ENCODE results near the gene TMEM131L. TPM values are rescaled to one million over a fixed set of nuclear protein-coding genes. Genes with fewer than 3 reads are reported as not detected.
"Not testable (repeated sequence)": the region's sequence is repeated elsewhere in the genome, so short reads cannot be mapped to it uniquely, and the experiment has no call there.

The TMEM131L gene
- total RNA-seq, 1 experiment from 2014 or later: 9.7 TPM

DNA sequence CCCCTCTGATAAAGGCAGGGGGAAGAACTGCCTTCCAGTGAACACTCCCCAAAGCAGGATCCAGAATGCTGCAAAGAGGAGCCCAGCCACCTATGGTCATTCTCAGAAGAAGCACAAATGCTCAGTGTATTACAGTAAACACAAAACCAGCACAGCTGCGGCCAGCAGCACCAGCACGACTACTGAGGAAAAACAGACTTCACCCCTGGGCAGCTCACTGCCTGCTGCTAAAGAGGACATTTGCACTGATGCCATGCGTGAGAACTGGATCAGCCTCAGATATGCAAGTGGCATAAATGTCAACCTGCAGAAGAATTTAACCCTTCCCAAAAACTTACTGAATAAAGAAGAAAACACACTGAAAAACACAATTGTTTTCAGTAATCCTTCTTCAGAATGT is 137.7 kb downstream of the TMEM131L start:
- no peak for DNase-seq (ENCODE audit: extremely low read depth, low read depth)

DNA sequence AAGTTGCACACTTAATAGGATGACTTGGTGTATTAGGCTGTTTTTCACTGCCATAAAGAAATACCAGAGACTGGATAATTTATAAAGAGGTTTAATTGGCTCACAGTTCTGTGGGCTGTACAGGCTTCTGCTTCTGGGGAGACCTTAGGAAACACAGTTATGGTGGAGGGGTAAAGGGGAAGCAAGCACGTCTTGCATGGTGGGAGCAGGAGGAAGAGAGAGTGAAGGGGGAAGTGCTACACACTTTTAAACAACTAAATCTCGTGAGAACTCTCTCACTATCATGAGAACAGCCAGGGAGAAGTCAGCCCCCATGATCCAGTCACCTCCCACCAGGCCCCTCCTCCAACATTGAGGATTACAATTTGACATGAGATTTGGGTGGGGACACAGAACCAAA is 142.9 kb downstream of the TMEM131L start:
- DNase-seq (ENCODE audit: extremely low read depth, low read depth): not testable (repeated sequence)

DNA sequence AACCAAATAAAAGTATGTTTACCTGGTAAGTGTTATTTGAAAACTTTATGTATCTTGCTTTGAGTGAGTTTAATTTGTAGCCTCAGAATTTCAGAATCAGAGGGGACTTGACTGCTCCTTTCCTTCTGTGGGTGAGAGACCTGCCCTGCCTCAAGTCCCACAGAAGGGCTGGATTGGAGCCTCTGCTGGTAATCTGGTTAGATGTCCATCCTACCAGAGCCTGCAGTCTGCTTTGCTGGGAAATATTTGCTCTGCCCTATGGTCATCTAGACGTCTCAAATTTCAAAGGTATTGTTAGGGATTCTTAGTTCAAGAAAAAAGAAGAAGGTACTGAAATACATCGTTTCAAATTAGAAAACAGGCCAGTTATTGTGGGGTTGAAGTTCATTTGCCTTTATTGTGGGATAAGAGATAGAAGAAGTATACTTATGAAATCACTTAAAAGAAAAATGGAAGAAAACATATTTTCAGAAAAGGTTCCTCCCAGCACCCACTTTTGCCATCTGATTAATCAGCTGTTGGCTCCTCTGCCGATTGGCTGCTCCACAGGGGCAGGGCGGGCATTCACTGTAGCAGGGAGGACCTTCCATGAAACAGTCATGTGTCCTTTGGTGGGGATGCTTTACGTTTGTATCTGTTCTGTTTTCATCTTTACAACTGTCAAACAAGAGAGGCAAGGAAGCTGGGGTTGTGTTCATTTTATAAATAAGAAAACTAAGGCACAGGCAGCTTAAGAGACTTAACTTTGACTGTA is 144.6 kb downstream of the TMEM131L start:
- no peak for DNase-seq (ENCODE audit: extremely low read depth, low read depth)

DNA sequence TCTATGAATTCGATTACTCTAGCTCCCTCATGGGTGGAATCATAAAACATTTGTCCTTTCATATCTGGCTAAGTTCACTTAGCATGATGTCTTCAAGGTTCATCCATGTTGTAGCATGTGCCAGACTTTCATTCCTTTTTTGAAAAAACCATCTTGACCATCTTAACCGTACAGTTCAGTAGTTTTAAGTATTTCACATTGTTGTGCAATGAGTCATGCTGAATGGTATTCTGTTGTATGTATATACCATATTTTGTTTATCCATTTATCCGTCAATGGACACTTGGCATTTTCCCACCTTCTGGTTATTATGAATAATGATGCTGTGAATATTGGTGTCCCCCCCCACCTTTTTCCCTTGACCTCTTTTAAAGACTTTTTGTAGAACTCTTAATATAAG is 145.5 kb downstream of the TMEM131L start:
- DNase-seq (ENCODE audit: extremely low read depth, low read depth): no peak

DNA sequence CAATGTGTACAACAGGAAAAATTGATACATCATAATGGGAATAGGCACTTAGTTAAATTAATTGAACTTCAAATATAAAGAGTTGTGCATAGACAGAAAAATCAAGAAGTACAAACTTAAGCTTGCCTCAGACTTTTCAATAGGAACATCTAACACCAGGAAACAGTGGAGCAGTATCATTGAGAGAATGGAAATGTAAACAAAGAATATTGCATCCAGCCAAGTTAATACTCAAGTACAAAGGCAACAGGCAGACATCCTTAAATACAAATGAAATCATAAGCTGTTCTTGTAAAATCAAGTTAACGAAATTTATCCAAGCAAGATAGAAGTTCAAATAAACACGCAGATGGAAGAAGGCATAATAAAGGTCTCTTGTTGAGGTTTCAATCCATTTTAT is 146.7 kb downstream of the TMEM131L start:
- no peak for DNase-seq (ENCODE audit: extremely low read depth, low read depth)

DNA sequence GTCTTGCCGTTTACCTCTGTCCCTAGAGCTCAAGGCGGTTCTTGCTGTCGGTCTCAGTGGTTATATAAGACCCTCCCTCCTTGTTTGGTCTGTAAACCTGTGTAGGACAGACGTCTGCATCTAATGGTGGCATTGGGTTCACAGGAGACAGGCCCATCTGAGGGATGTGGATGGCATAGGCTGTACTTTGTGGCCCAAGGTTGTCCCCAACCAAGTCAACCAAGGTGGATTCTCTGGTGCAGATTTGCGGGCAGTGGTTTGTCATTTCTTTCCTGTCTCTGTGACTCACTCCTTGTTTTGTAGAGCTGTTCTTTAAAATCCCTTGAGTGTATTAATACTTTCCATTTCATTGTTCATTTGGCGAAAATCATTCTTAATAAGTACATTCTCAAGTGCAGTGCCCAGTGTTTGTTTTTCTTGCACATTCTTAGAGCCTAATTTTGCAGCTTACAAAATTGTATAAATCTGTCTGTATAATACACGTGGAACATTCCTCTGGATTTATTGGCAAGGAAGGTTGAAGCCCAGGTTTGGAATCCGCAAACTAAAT is 149.9 kb downstream of the TMEM131L start:
- no peak for DNase-seq (ENCODE audit: extremely low read depth, low read depth)

DNA sequence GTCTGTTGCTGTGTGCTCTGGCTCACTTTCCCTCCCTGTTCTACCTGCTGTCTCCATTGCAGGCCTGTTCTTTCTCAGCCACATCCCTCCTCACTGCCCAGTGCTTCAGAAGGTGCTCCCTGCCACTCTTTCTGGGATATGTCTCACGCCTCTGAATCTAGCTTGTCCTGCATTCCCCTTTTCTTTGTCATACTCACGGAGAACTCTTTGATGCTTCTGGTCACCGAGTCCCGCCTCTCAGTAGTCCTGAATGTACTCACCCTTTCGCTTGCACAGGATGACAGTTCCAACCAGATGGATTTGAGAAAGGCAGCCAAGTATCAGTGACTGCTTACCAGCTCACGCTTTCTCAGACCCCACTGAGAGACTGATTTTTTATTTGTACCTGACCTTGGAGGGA is 152.7 kb downstream of the TMEM131L start:
- DNase-seq (ENCODE audit: extremely low read depth, low read depth): no peak

DNA sequence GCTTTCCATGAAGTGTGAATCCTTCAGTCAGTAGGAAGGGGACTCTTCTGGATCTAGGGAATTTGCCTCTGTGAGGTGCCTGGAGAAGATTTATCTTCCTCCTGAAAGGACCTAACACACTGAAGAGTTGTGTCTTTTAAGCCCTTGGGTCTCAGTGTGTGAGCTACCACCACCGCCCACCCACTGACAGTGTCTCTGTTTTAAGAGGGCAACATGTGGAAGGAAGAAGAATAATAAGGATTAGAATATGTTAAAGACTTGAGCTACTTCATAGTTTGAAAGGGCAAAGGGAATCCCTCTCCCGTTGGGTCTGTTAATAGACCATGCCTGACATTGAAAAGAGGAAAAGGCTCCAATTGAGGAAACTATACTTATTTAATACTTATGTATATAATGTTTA is 153.7 kb downstream of the TMEM131L start:
- no peak for DNase-seq (ENCODE audit: extremely low read depth, low read depth)

DNA sequence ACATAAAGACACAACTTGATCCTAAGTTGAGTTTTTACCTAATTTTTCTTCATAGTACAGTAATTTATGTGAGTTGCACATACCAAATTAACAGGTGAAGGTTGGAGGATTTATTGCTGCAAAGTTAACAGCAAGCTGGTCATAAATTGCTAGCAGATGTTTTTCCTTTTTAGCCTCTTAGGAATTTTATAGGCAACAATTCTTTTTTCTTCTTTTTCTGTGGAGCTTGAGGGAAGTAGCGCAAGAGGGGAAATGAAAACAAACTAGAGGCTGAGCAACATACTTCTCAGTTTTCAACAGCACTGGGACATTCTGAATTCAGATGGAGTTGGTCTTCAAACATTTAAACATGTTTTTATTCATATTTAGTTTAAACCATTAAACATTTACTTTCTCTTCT is 154.2 kb downstream of the TMEM131L start:
- DNase-seq (ENCODE audit: extremely low read depth, low read depth): no peak

DNA sequence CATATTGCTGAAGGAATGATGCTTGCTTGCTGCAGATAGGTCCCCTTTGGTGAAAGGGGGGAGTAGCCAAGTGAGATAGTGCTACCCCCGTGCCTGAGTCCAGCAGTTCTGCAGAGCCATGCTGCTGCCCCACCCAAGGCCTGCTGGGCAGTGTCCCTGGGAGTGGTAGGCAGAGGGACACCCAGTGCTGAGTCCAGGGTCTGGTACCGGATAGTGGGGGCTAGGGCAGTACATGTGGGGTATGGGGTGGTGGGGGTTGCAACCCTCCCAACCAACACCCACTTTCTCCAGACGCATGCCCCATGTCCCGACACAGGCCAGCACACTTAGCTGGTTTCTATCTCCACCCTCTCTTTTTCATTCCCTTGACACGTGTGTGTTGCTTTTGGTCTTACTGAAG is 155.9 kb downstream of the TMEM131L start:
- DNase-seq (ENCODE audit: extremely low read depth, low read depth): no peak

DNA sequence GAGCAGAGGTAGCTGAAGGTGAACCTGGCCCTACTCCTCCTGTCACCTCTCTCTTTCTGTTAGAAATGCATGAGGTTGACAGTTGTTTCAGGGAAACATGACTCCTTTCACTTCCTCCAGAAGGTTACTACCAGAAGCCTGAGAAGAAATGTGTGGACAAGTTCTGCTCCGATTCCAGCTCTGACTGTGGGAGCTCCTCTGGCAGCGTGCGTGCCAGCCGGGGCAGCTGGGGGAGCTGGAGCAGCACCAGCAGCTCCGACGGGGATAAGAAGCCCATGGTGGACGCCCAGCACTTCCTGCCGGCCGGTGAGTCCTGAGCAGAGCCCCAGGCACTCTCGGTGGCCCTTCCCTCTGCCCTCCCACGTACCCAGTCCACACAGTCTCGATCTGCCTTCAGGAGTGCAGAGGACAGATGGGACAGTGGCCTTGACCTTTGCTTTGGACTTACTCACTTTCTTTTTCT is 156.6 kb downstream of the TMEM131L start:
- no peak for DNase-seq (ENCODE audit: extremely low read depth, low read depth)

DNA sequence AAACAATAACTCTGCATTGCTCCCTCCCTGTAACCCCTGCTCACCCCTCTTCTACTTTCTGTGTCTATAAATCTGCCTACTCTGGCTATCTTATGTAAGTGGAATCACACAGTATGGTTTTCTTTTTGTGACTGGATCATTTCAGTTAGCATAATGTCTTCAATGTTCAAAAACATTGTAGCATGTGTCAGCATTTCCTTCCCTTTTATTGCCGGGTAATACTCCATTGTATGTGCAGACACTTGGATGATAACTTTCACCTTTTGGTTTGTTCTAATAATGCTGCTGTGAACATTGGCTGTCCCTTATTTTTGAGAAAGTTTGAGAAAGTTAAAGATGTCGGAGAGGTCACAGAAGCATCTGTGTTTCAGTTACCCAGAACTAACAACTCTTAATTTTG is 157.3 kb downstream of the TMEM131L start:
- no peak for DNase-seq (ENCODE audit: extremely low read depth, low read depth)

DNA sequence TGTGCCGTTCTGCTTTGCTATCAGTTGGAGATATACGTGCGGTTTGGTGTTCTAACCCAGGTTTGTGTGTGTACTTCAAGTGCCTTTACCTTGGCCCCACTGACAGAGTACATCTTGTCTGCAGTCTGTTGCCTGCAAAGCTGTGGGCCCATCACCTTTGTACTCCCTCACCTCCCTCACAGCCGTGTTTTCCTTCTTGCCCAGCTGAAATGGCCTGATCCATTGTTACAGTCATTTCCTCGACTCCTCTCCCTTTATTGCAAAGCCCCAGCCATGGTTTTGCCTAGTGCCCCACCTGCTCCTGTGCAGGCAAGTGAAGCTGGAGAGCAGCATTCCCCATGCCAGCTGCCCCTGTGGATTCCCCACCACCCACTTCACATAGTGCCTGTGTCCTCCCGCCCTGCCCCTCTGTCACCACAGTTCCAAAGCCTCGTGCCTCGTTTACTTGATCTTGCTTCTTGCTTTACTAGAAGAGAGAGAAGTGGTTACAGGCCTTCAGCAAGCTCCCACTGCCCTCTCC is 162.7 kb downstream of the TMEM131L start:
- no peak for DNase-seq (ENCODE audit: extremely low read depth, low read depth)

DNA sequence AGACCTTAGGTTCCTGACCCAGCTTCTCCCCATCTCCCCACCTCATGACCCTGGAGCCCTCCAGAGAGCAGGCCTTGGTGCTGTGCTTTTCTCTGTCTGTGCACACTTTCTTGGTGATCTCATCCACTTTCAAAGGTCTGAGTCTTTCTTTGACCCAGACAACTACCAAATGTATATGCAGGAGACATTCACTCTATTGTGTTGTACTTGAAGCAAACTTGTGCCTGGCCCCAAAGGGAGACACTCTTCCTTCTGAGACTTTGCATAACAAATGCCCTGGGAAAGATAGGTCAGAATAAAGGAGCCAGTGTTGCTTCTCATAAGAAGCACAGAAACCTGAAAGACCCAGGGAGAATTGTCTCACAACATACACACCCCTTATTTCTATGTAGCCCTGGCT is 163.6 kb downstream of the TMEM131L start:
- no peak for DNase-seq (ENCODE audit: extremely low read depth, low read depth)

DNA sequence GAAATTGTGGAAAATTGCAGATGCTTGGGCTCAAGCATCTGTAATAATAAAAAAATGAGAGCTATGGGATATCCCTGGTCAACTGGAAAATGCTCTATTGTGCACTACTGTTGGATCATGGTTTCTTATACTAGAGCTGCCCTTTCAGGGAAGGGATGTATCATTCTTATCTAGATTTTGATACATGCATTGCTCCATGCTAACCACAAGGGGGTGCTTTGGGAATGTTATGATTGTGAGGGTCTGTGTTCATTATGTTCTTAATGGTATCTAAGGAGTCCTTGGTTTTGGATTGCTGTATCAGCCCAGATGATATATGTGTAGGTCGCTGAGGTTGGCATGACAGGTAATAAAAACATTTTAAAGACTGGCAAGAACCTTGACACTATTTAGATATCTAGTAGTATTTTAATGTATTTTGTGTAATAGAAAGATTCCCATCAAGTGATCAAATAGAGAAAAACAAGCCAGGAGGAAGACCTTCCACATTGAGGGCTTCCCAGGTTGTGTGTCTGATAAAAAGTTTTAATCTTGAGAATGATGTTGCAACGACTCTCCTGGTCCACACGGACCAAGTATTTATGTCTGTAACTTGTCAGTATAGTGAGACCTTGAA is 168.7 kb downstream of the TMEM131L start:
- peak; percentile 8 for DNase-seq (ENCODE audit: extremely low read depth, low read depth)

DNA sequence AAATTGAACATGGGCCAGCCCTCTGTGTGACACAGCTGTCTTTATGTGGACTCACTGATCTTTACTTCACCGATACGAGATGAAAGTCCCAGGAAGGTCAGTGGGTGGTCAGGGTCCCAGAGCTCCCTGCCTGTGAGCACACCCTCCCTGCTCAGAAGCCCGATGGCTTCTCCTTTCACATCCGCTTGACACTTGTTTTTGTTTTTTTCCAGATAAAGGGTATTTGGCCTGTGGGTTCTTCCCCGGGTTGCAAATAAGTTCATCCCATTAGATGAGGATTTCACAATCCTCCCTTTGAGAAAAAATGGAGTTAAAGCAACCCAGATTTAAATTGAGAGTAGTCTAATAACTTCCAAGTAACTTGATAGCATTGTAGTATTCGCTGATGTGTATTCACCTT is 169.7 kb downstream of the TMEM131L start:
- DNase-seq (ENCODE audit: extremely low read depth, low read depth): no peak

DNA sequence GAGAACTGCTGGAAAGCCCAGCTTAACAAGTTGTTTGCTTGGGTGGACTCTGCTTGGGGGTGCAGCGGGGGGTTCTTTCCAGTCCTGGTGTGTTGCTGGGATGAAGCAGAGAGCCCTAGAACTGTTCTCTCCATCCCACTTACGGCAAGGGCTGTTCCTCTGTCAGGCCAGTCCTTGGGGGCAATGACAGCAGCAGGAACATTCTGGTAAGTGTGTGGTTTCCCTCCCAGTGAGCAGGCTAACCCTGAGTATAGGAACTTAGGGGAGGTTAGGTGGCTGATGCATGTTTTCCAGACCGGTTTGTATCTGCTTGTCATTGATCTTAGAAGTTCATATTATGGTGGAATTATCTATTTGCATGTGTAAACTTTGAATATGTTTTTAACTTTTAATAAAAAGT is 171.0 kb downstream of the TMEM131L start:
- no peak for DNase-seq (ENCODE audit: extremely low read depth, low read depth)

DNA sequence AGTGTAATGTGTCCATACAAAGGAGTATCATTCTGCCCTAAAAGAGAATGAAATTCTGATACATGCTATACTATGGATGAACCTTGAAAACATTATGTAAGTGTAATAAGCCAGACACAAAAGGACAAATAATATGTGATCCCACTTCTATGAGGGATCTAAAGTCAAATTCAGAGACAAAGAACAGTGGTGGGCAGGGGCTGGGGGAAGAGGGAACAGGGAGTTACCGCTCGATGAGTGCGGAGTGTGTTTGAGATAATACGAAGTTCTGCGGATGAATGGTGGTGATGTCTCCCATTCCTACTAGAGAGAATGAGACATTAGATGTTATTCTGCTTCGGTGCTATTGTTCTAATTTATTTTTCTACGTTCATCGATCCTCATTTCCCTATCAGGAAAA is 171.9 kb downstream of the TMEM131L start:
- no peak for DNase-seq (ENCODE audit: extremely low read depth, low read depth)

DNA sequence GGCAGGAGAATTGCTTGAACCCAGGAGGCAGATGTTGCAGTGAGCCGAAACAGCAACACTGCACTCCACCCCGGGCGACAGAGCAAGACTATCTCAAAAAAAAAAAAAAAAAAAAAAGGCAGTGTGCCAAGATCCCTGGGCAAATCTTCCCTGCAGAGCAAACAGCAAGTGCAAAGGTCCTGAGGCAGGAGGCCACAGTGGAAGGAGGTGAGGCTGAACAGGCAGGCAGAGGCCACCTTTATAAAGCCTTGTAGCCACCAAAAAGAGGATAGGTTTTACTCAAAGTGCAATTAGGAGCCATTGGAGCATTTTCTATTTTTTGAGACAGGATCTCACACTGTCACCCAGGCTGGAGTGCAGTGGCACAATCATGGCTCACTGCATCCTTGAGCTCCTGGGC is 172.8 kb downstream of the TMEM131L start:
- DNase-seq (ENCODE audit: extremely low read depth, low read depth): no peak

DNA sequence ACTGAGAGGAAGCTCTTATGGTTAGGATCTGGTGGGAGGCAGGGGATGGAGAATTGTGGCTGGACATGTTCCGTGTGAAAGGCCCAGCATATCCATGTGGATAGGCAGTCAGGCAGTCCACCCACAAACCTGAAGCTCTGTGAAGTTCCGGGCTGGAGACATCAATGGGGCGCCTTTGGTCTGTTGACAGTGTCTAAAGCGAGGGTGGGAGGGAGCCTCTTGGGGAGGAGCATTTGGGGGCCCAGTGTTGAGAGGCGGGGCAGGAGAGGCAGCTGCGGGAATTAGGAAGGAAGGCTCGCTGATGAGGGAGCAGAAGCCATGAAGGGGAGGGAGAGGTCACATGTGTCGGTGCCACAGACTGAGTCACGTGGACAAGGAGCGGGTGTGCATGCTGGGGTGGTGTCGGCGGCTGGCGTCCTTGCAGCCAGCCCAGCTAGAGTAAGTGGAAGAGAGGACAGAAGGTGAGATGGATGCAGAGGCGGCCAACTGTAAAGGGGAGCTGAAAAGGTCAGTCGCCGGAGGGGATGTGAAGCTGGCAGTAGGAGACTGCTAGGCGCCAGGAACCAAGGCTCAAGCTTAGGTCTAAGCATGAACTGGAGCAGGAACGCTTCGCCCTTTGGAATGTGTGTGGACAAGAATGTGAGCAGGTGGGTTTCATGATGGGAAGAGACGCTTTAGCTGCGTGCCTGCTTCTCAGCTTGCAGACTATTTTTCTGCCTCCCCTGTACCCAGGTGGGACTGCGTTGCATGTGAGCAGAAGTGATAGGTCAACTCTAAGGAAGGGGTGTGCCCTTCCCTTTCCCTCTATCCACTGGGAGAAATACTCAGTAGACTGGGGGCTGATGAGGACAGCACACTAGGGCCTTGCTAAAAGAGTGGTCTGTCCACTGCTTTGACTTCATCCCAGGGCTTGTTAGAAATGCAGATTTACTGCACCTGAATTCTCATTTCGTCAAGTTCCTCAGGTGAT is 174.0 kb downstream of the TMEM131L start:
- DNase-seq (ENCODE audit: extremely low read depth, low read depth): no peak

DNA sequence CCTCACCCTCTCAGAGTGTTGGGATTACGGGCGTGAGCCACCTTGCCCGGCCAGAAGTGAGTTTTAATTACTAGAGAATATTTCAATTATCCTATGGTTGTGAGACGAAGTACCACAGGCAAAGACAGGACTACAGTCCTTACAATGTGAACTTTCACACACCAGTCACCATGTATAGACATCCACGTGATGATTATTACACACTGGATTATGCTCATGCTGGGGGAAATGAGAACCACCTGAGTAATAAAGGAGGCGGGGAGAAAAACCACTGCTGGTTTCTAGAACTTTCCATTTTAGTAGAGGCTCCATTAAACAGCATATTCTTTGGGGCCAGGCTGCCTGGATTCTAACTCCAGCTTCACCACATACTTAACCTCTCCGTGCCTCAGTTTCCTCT is 175.4 kb downstream of the TMEM131L start:
- DNase-seq (ENCODE audit: extremely low read depth, low read depth): no peak

Measured in NCI-H460 (cell line).